ENCODE results near the gene KCNIP1. TPM values are rescaled to one million over a fixed set of nuclear protein-coding genes. Genes with fewer than 3 reads are reported as not detected.

KCNIP1 gene
- total RNA-seq, 1 experiment from 2014 or later = not detected

DNA sequence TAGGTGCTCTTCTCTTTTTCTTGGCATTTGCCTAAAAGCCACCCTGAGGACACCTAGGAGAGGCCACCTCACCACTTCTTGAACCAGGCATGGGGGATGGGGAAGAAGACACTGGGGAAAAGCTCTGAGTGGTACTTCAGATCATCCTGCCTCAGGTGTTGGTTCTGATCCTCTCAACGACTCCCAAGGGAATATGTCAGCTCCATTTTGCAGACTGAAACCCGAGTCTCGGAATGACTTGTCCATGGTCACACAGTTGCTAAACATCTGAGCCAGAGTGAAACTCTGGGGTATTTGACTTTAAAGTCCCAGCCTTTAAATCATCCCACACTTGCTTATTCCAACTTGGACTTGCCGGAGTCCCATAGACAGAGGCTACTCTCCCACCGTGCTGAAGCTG lies 159.1 kb downstream of the KCNIP1 start:
- Histone ChIP-seq H3K4me2 (ENCODE audit: low read length) (no peak overlapping the region), H2AFZ (ENCODE audit: low read depth, low read length, poor library complexity, severe bottlenecking) (no peak overlapping the region), H3K4me3 (replicated peaks in 1 of 2; ENCODE audit: low read depth in 1 of 2, low read length in 2 of 2) (no peak overlapping the region), H3K9me2 (ENCODE audit: insufficient read depth) (no peaks in the 10 kb centered on the region), H3K9me3 (ENCODE audit: control insufficient read depth in 1 of 2, insufficient read depth in 1 of 2, low read depth in 1 of 2, low read length in 2 of 2) (no peaks in the 10 kb centered on the region), H3K9ac (ENCODE audit: low read length) (no peak overlapping the region), H3K36me3 (ENCODE audit: control insufficient read depth in 1 of 2, insufficient read depth in 2 of 2, low read length in 2 of 2) (no peaks in the 10 kb centered on the region), H3K4me1 (ENCODE audit: control insufficient read depth in 1 of 2, insufficient read depth in 2 of 2, low read length in 2 of 2) (no peaks in the 10 kb centered on the region), H4K20me1 (ENCODE audit: insufficient read depth) (no peaks in the 10 kb centered on the region), H3K27ac (ENCODE audit: low read depth, low read length) (no peak overlapping the region), H3K79me2 (ENCODE audit: insufficient read depth, low read length) (no peaks in the 10 kb centered on the region), H3K27me3 (ENCODE audit: insufficient read depth, low read length) (peaks cover 46% of the 10 kb centered on the region)
- DNase-seq (ENCODE audit: low read depth, low spot score) = no peak
- no peak for ATAC-seq
- ChIA-PET POLR2A (no interaction called here), RAD21 (ENCODE audit: low non-redundant PET in 1 of 2, low total read pairs in 2 of 2, uncharacterized antibody in 2 of 2, unreplicated experiment in 2 of 2) (no interaction called here), CTCF (no interaction called here)
- intact Hi-C loops (cut with micrococcal nuclease) = no loop called here
- BruUV-seq (replicated peaks) = no TSS peak
- TF ChIP-seq ZNF274 (IDR thresholded peaks at IDR 0.05; ENCODE audit: low read depth, low read length) (no peak), SIN3A (IDR thresholded peaks at IDR 0.05; ENCODE audit: low read depth) (no peak), EGR1 (IDR thresholded peaks at IDR 0.05; ENCODE audit: low read depth) (no peak), JUND (IDR thresholded peaks at IDR 0.05) (no peak), POLR2AphosphoS5 (IDR thresholded peaks at IDR 0.05; ENCODE audit: low read depth, low read length) (no peak), FOSL1 (IDR thresholded peaks at IDR 0.05; ENCODE audit: low read depth) (no peak), ELF1 (IDR thresholded peaks at IDR 0.05; ENCODE audit: borderline replicate concordance, low read depth) (no peak), EZH2phosphoT487 (IDR thresholded peaks at IDR 0.05; ENCODE audit: borderline replicate concordance) (no peak), ZFX (IDR thresholded peaks at IDR 0.05) (no peak), CEBPB (IDR thresholded peaks at IDR 0.05; ENCODE audit: low read depth) (no peak), EZH2 (IDR thresholded peaks at IDR 0.05) (no peak), YY1 (IDR thresholded peaks at IDR 0.05; ENCODE audit: extremely low read depth, insufficient replicate concordance, low read depth, low read length) (no peak), CBX3 (IDR thresholded peaks at IDR 0.05; ENCODE audit: low read depth) (no peak), SRF (IDR thresholded peaks at IDR 0.05; ENCODE audit: low read depth) (no peak), TCF7L2 (IDR thresholded peaks at IDR 0.05; ENCODE audit: borderline replicate concordance, extremely low read depth, insufficient read depth, insufficient read length) (no peak)
- TF ChIP-seq, protein P1, sequence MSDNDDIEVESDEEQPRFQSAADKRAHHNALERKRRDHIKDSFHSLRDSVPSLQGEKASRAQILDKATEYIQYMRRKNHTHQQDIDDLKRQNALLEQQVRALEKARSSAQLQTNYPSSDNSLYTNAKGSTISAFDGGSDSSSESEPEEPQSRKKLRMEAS (IDR thresholded peaks at IDR 0.05) = no peak
- TF ChIP-seq, protein P2, sequence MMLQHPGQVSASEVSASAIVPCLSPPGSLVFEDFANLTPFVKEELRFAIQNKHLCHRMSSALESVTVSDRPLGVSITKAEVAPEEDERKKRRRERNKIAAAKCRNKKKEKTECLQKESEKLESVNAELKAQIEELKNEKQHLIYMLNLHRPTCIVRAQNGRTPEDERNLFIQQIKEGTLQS (IDR thresholded peaks at IDR 0.05) = no peak
- TF ChIP-seq, protein P3, sequence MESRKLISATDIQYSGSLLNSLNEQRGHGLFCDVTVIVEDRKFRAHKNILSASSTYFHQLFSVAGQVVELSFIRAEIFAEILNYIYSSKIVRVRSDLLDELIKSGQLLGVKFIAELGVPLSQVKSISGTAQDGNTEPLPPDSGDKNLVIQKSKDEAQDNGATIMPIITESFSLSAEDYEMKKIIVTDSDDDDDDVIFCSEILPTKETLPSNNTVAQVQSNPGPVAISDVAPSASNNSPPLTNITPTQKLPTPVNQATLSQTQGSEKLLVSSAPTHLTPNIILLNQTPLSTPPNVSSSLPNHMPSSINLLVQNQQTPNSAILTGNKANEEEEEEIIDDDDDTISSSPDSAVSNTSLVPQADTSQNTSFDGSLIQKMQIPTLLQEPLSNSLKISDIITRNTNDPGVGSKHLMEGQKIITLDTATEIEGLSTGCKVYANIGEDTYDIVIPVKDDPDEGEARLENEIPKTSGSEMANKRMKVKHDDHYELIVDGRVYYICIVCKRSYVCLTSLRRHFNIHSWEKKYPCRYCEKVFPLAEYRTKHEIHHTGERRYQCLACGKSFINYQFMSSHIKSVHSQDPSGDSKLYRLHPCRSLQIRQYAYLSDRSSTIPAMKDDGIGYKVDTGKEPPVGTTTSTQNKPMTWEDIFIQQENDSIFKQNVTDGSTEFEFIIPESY (IDR thresholded peaks at IDR 0.05; ENCODE audit: extremely low read depth, insufficient replicate concordance, low read length) = no peak
